Mesenteric fat pad (tissue), 1 donor: ENCODE results near the gene GSTA5. TPM values are rescaled to one million over a fixed set of nuclear protein-coding genes. Genes with fewer than 3 reads are reported as not detected.
"Not testable (repeated sequence)": the region's sequence is repeated elsewhere in the genome, so short reads cannot be mapped to it uniquely, and the experiment has no call there.

ENCODE experiments used
- DNase-seq: peaks from one replicate; pipeline ENCODE4 v3.0.0-alpha.2; 2020; ENCODE audit warnings: low spot score
- total RNA-seq: library from RNA; stranded (reverse); fragmentation: NEBNext Ultra II Directional; extraction: Animal tissue kit (Norgen Biotek cat#: 25700); gene quantifications from one replicate; pipeline ENCODE4 v1.2.1, GENCODE V29; 2021
- donor health status: DM: yes; HTN: yes; CAD: no.

Gene GSTA5
- total RNA-seq, 1 donor from 2014 or later = not detected

GRCh38 chr6:52839124-52840055 lies 1.2 kb downstream of the GSTA5 start:
- DNase-seq = no peak

GRCh38 chr6:52834481-52834880 lies 6.1 kb downstream of the GSTA5 start:
- DNase-seq = no peak

GRCh38 chr6:52830869-52831268 lies 9.7 kb downstream of the GSTA5 start:
- DNase-seq = not testable (repeated sequence)

- no peak for DNase-seq
Measured at GRCh38 chr6:52829046-52829817, 11.4 kb downstream of the GSTA5 start.

- not testable (repeated sequence) for DNase-seq
Measured at GRCh38 chr6:52828621-52829020, 12.0 kb downstream of the GSTA5 start.

- DNase-seq = not testable (repeated sequence)
Measured at GRCh38 chr6:52827073-52827783, 13.4 kb downstream of the GSTA5 start.

GRCh38 chr6:52826513-52826912 lies 14.1 kb downstream of the GSTA5 start:
- DNase-seq = no peak

- DNase-seq = not testable (repeated sequence)
Measured at GRCh38 chr6:52825900-52826459, 14.6 kb downstream of the GSTA5 start.

- DNase-seq = not testable (repeated sequence)
Measured at GRCh38 chr6:52825270-52825793, 15.3 kb downstream of the GSTA5 start.

- no peak for DNase-seq
Measured at GRCh38 chr6:52821842-52822241, 18.8 kb downstream of the GSTA5 start.

- DNase-seq = no peak
Measured at GRCh38 chr6:52820198-52820597, 20.4 kb downstream of the GSTA5 start.

GRCh38 chr6:52815167-52816092 lies 25.2 kb downstream of the GSTA5 start:
- DNase-seq = no peak

GRCh38 chr6:52814545-52814944 lies 26.1 kb downstream of the GSTA5 start:
- not testable (repeated sequence) for DNase-seq

GRCh38 chr6:52809777-52810176 lies 30.8 kb downstream of the GSTA5 start:
- DNase-seq = not testable (repeated sequence)

GRCh38 chr6:52808660-52809059 lies 32.0 kb downstream of the GSTA5 start:
- DNase-seq = no peak

GRCh38 chr6:52803668-52804255 lies 36.9 kb downstream of the GSTA5 start, which contains the start of gene GSTA1:
Gene GSTA1 (minus strand): TSS chr6:52803816. CDS start chr6:52799267, 4,549 bp downstream.
- not testable (repeated sequence) for DNase-seq

GRCh38 chr6:52802806-52803205 lies 37.8 kb downstream of the GSTA5 start:
- no peak for DNase-seq

GRCh38 chr6:52801188-52801841 lies 39.3 kb downstream of the GSTA5 start:
- no peak for DNase-seq

- not testable (repeated sequence) for DNase-seq
Measured at GRCh38 chr6:52799272-52799671, 41.3 kb downstream of the GSTA5 start.
